A549 (cell line): ENCODE data around the gene SND1. TPM values are rescaled to one million over a fixed set of nuclear protein-coding genes. Genes with fewer than 3 reads are reported as not detected.

ENCODE experiments used
- ATAC-seq, 2 experiments: fragments of 200-7000 bp in 1 of 2; fragments of >200 bp in 1 of 2; cut with Nextera tagmentation in 1 of 2; cut with Tn5 transposase in 1 of 2; 3 replicates each; pipeline versions ENCODE4 v1.8.0 to v1.9.1; 2018 to 2020; ENCODE audit warnings: mild to moderate bottlenecking in 1 of 2, moderate library complexity in 1 of 2
- CTCF ChIA-PET: fragments of 300-600 bp; sonication (Branson Sonifier 250); formaldehyde crosslinking; extraction: SDS; loops from one replicate; lab custom pipeline; 2021; ENCODE audit warnings: antibody characterized with exemption, inconsistent platforms; lab: Yijun Ruan, JAX
- POLR2A ChIA-PET: fragments of 350-600 bp; formaldehyde crosslinking; extraction: SDS; loops from one replicate; lab custom pipeline; 2021; ENCODE audit warnings: antibody characterized with exemption, inconsistent platforms; lab: Yijun Ruan, JAX
- DNase-seq, 2 experiments: peaks; one replicate each; pipeline versions ENCODE4 v3.0.0 to v3.0.0-alpha.2; 2011 to 2016; ENCODE audit warnings: low read depth in 1 of 2, low spot score in 1 of 2
- FAIRE-seq: peaks from 2 replicates; lab custom pipeline; 2011; peaks lifted over from hg19 to GRCh38; lab: Jason Lieb, UNC
- H3K27ac ChIP-seq, 2 experiments: fragments of >200 bp; sonication (Bioruptor Twin); formaldehyde crosslinking; 3 replicates each; pipeline ENCODE4 v1.5.1; 2016 to 2017
- H3K4me1 ChIP-seq: fragments of >200 bp; sonication (Bioruptor Twin); formaldehyde crosslinking; 3 replicates; pipeline ENCODE4 v1.6.1; 2016
- H3K4me2 ChIP-seq: fragments of >200 bp; sonication (Bioruptor Twin); formaldehyde crosslinking; 3 replicates; pipeline ENCODE4 v1.6.1; 2016
- H3K4me3 ChIP-seq: fragments of >200 bp; sonication (Bioruptor Twin); formaldehyde crosslinking; 3 replicates; pipeline ENCODE4 v1.5.1; 2016
- H3K9me3 ChIP-seq: fragments of >200 bp; sonication (Bioruptor Twin); formaldehyde crosslinking; 3 replicates; pipeline ENCODE4 v1.6.1; 2016
- ATOH8 ChIP-seq: fragments of 250-450 bp; sonication (Bioruptor Pico); IDR thresholded peaks from 2 replicates; pipeline ENCODE4 v1.5.0; 2020; ENCODE audit warnings: low read depth, mild to moderate bottlenecking, moderate library complexity
- BHLHE40 ChIP-seq: IDR thresholded peaks from 2 replicates; pipeline ENCODE4 v1.6.1; 2012; ENCODE audit warnings: low read depth, low read length, inconsistent platforms
- EHF ChIP-seq: fragments of 250-450 bp; sonication (Bioruptor Pico); IDR thresholded peaks from 2 replicates; pipeline ENCODE4 v1.5.0; 2020; ENCODE audit warnings: mild to moderate bottlenecking
- EHMT2 ChIP-seq: fragments of 200-600 bp; sonication (generic); IDR thresholded peaks from 2 replicates; pipeline ENCODE4 v1.6.1; 2016; ENCODE audit warnings: antibody characterized with exemption, low read depth, mild to moderate bottlenecking, moderate library complexity
- ELK1 ChIP-seq: fragments of 150-350 bp; IDR thresholded peaks from 2 replicates; pipeline ENCODE4 v1.6.1; 2014; ENCODE audit warnings: low read depth, mild to moderate bottlenecking, low read length
- ESRRA ChIP-seq: fragments of 150-350 bp; IDR thresholded peaks from 2 replicates; pipeline ENCODE4 v1.6.1; 2014; ENCODE audit warnings: mild to moderate bottlenecking, low read length, borderline replicate concordance
- HES2 ChIP-seq: fragments of >200 bp; sonication (Bioruptor Twin); formaldehyde crosslinking; IDR thresholded peaks from 2 replicates; pipeline ENCODE4 v1.6.1; 2016
- HEYL ChIP-seq: fragments of 250-450 bp; sonication (Bioruptor Pico); IDR thresholded peaks from 2 replicates; pipeline ENCODE4 v1.8.0; 2021; ENCODE audit warnings: mild to moderate bottlenecking, moderate library complexity
- HMGXB4 ChIP-seq: fragments of 250-450 bp; sonication (Bioruptor Pico); IDR thresholded peaks from 2 replicates; pipeline ENCODE4 v1.5.0; 2021; ENCODE audit warnings: mild to moderate bottlenecking, moderate library complexity, borderline replicate concordance
- HOXB5 ChIP-seq: fragments of 250-450 bp; sonication (Bioruptor Pico); IDR thresholded peaks from 2 replicates; pipeline ENCODE4 v1.5.0; 2020; ENCODE audit warnings: mild to moderate bottlenecking, moderate library complexity
- JUN ChIP-seq, 2 experiments: fragments of >200 bp; sonication (Bioruptor Twin); formaldehyde crosslinking; IDR thresholded peaks; 2 replicates in 1 of 2; 3 replicates in 1 of 2; pipeline ENCODE4 v1.6.1; 2016 to 2017
- JUNB ChIP-seq: fragments of >200 bp; sonication (Bioruptor Twin); formaldehyde crosslinking; IDR thresholded peaks from 2 replicates; pipeline ENCODE4 v1.6.1; 2016
- KDM5A ChIP-seq: fragments of 200-600 bp; sonication (generic); IDR thresholded peaks from 2 replicates; pipeline ENCODE4 v1.6.1; 2016; ENCODE audit warnings: antibody characterized with exemption, mild to moderate bottlenecking
- MAFK ChIP-seq: fragments of 450-650 bp; IDR thresholded peaks from 2 replicates; pipeline ENCODE4 v1.6.1; 2014; ENCODE audit not compliant: partially characterized antibody
- MAX ChIP-seq: IDR thresholded peaks from 2 replicates; pipeline ENCODE4 v1.6.1; 2012
- PHF8 ChIP-seq: fragments of 200-600 bp; sonication (generic); IDR thresholded peaks from 2 replicates; pipeline ENCODE4 v1.6.1; 2016; ENCODE audit warnings: low read depth, mild to moderate bottlenecking, antibody characterized with exemption, moderate library complexity, borderline replicate concordance
- POLR2AphosphoS2 ChIP-seq: conservative IDR thresholded peaks from 2 replicates; pipeline ENCODE4 v1.6.1; 2012; ENCODE audit warnings: low read length, improper control_type of control experiment, inconsistent platforms
- RARB ChIP-seq: fragments of 250-450 bp; sonication (Bioruptor Pico); IDR thresholded peaks from 2 replicates; pipeline ENCODE4 v1.8.0; 2021; ENCODE audit warnings: mild to moderate bottlenecking, moderate library complexity
- RNF2 ChIP-seq: fragments of 200-600 bp; sonication (generic); IDR thresholded peaks from 2 replicates; pipeline ENCODE4 v1.6.1; 2016; ENCODE audit warnings: low read depth, mild to moderate bottlenecking, antibody characterized with exemption, moderate library complexity, borderline replicate concordance
- WGBS: methylation state at CpG from one replicate; pipeline ENCODE4 v1.1.6; 2017; ENCODE audit errors: missing lambda C conversion rate; 5-methylcytosine and 5-hydroxymethylcytosine counted together
- polyA plus RNA-seq, 4 experiments: library from polyadenylated mRNA; depleted of rRNA in 3 of 4; stranded (reverse); fragments of >200 nt; fragmentation: RNase III in 1 of 4; extraction: RNeasy Plus Mini Kit Qiagen cat#74134 plus additional on column Dnase treatment in 1 of 4; gene quantifications; 2 replicates in 3 of 4; 3 replicates in 1 of 4; pipeline ENCODE4 v1.2.3, GENCODE V29; 2011 to 2017
- TF ChIP-seq, protein P1 (sequence below): IDR thresholded peaks from 2 replicates; pipeline ENCODE4 v1.6.1; 2012

SND1 gene
- polyA plus RNA-seq, 2 of the 4 experiments (the other 2 are of a cell fraction), result 102 to 138 TPM

DNA sequence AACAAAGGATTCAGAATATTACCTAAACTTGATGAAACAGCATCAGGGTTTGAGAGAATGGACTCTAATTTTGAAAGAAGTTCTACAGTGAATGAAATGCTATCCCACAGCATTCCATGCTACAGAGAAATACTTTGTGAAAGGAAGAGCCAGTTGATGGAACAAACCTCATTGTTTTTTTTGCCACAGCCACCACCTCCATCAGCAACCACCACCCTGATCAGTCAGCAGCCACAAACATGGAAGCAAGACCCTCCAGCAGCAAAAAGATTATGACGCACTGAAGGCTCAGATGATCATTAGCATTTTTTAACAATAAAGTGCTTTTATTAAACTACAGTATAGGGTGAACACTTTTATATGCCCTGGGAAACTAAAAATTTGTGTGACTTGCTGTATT lies 280.5 kb downstream of the SND1 start:
- Histone ChIP-seq H3K27ac (no peak overlapping the region), H3K4me3 (no peak overlapping the region), H3K4me2 (no peak overlapping the region), H3K9me3 (no peaks in the 10 kb centered on the region), H3K4me1 (no peaks in the 10 kb centered on the region)
- TF ChIP-seq ESRRA, result no peak
- 83% methylated on average over 1 of the region's 1 CpG for WGBS
- ChIA-PET CTCF (no interaction called here), POLR2A (no interaction called here)
- DNase-seq, result no peak
- FAIRE-seq, result no peak
- no peak for ATAC-seq

GRCh38 chr7:127933146-127933545 lies 281.2 kb downstream of the SND1 start:
- FAIRE-seq, result no peak
- TF ChIP-seq ATOH8 (CRISPR knock-in tag) (no peak), KDM5A (no peak), HEYL (CRISPR knock-in tag) (no peak), JUNB (no peak)
- 90% methylated on average over 4 of the region's 4 CpGs for WGBS
- CTCF ChIA-PET, result no interaction called here
- ATAC-seq, result no peak
- DNase-seq, result no peak
- no peak overlapping the region for H3K4me3 ChIP-seq
- no peaks in the 10 kb centered on the region for H3K4me1 ChIP-seq
- no peak overlapping the region for H3K4me2 ChIP-seq
- no peak overlapping the region for H3K27ac ChIP-seq
- H3K9me3 ChIP-seq, result no peaks in the 10 kb centered on the region
- POLR2A ChIA-PET, result no interaction called here

DNA sequence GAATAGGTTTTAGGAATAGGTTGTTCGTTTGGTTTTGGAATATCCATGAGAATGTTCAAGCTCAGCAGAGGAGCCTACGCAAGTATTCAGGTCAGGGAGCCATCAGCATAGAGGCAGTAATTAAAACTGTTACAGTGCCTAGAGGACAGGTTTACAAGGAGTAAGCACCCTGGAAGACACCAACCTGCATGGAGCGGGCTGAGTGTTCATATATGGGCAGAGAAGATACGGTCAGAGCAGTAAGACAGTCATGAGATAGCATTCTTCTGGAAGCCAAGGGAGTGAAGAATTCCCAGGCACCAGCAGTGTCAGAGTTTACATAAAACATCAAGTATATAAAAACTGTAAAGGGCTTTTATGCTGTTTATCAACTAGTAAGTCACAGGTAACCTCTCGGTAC lies 282.7 kb downstream of the SND1 start:
- CTCF ChIA-PET, result interaction anchor here (0.6 kb wide), 1 partner anchor 119 kb away, joined by 3 read pairs; no protein-coding TSS in a partner anchor
- 91% methylated on average over 5 of the region's 5 CpGs for WGBS
- no peak for ATAC-seq

More for the DNA sequence above, 282.7 kb downstream of the SND1 start:
- no peak for TF ChIP-seq PHF8
- no peak for TF ChIP-seq HOXB5 (CRISPR knock-in tag)
- TF ChIP-seq RARB (CRISPR knock-in tag), result no peak
- no peak for TF ChIP-seq HES2
- no peak for TF ChIP-seq BHLHE40
- no peak for TF ChIP-seq HEYL (CRISPR knock-in tag)
- TF ChIP-seq POLR2AphosphoS2, result no peak
- TF ChIP-seq EHMT2, result no peak
- no peak for TF ChIP-seq JUN (IDR thresholded peaks at IDR 0.05)
- TF ChIP-seq MAFK, result no peak
- no peak for TF ChIP-seq HMGXB4
- TF ChIP-seq, protein P1, sequence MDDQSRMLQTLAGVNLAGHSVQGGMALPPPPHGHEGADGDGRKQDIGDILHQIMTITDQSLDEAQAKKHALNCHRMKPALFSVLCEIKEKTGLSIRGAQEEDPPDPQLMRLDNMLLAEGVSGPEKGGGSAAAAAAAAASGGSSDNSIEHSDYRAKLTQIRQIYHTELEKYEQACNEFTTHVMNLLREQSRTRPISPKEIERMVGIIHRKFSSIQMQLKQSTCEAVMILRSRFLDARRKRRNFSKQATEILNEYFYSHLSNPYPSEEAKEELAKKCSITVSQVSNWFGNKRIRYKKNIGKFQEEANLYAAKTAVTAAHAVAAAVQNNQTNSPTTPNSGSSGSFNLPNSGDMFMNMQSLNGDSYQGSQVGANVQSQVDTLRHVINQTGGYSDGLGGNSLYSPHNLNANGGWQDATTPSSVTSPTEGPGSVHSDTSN, result no peak
- no peak for TF ChIP-seq ESRRA
- TF ChIP-seq MAX, result no peak
- no peak for TF ChIP-seq ELK1
- no peak for TF ChIP-seq RNF2
- no peak for TF ChIP-seq ATOH8 (CRISPR knock-in tag)
- no peak for TF ChIP-seq EHF (CRISPR knock-in tag)
- FAIRE-seq (no peak), DNase-seq (no peak)
- Histone ChIP-seq H3K27ac (no peak overlapping the region), H3K9me3 (no peaks in the 10 kb centered on the region), H3K4me2 (no peak overlapping the region), H3K4me3 (no peak overlapping the region), H3K4me1 (no peaks in the 10 kb centered on the region)
- POLR2A ChIA-PET, result no interaction called here
